ENCODE measurements around the gene WNT3A.

The WNT3A gene

GRCh38 chr1:228030451-228031201, 23.8 kb downstream of the WNT3A start:
- DNase-seq (ENCODE audit: low read depth in 2 of 2, low spot score in 1 of 2), result no peak

- DNase-seq (ENCODE audit: low read depth in 2 of 2, low spot score in 1 of 2), result no peak
These were observed 24.6 kb downstream of the WNT3A start for GRCh38 chr1:228031276-228031995.

DNA sequence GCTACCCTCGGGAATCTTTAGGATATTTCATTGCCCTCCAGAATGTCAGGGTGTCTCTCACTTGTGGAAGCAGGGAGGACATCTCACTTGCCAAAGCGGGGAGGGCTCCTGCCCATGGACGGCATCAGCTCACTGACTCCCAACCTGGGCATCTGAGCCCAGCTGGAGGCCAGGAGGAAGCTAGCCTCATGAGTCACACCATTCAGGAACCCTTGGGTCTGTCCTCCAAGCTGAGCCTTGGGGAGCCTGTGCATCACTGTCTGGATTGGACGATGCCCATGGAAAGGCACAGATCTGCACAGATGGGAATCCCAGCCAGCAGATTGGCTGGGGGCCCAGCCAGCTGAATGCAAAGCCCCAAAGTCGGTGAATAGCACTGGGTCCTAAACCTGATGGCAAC, 25.2 kb downstream of the WNT3A start:
- DNase-seq (ENCODE audit: low read depth in 2 of 2, low spot score in 1 of 2), result no peak

GRCh38 chr1:228033376-228033775, 26.6 kb downstream of the WNT3A start:
- no peak for DNase-seq (ENCODE audit: low read depth in 2 of 2, low spot score in 1 of 2)

DNA sequence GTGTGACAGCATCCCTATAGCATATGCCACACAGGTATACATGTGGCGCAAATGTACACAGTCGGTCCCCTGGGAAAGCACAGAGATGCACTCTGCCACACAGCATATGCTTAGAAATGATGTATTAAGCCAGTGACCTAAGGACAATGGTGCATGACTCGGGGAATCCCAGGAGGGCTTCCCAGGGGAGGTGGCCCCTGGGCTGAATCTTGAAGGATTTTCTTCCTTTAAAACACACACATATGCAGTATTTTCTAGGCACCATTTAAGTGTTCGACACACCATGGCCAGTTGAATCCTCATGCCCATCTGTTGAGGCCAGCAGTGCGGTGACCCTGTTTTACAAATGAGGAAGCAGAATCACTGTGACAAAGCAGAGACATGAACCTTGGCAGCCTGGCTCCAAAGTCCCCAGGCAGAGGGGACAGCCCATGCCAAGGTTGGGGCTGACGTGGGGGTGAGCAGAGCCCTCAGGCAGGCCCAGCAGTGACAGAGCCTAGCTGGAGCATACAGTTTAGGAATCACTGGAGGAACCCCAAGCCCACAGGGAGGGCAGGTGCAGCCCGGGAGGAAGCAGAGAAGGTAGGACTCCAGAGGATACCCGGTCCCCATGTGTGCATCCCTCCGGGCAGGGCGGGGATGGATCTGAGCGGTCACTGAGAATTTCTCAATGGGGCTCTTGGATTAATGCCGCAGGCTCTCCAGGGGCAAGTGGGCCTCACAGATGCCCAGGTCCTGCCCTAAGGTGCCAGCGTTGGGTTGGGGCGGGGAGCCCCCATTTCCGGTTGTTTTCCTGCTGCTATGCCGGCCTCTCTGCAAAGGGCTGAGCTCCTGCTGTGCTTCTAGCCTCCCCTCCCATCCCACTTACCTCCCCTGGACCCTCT, 28.4 kb downstream of the WNT3A start:
- DNase-seq (ENCODE audit: low read depth in 2 of 2, low spot score in 1 of 2), result no peak

GRCh38 chr1:228035844-228036243, 29.0 kb downstream of the WNT3A start:
- no peak for DNase-seq (ENCODE audit: low read depth in 2 of 2, low spot score in 1 of 2)

DNA sequence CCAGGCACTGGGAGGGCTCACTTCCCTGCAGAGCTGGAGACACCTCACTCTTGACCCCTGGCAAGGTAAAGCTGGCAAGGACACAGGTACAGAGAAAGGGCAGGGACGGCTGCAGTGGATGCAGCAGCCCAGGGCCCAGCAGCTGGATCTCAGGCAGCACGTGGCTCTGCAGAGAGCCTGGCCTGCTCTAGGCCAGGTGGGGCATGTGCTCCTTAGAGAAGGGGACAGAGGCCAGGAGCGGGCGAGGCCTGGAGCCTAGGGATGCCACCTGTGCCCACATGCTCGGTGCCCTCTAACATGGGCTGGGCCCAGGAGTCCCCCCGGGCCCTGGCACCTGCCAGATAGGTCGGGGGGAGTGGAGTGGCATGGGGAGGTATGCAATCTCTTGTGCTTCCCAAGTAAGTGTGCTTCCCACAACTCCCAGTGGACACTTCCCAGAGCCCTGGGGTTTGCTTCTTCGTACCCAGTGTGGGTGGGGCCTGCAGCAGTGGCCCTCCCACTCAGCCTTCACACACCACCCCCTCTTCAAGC, 30.0 kb downstream of the WNT3A start:
- DNase-seq (ENCODE audit: low read depth in 2 of 2, low spot score in 1 of 2), result no peak

GRCh38 chr1:228037401-228038386, 30.9 kb downstream of the WNT3A start:
- no peak for DNase-seq (ENCODE audit: low read depth in 2 of 2, low spot score in 1 of 2)

DNA sequence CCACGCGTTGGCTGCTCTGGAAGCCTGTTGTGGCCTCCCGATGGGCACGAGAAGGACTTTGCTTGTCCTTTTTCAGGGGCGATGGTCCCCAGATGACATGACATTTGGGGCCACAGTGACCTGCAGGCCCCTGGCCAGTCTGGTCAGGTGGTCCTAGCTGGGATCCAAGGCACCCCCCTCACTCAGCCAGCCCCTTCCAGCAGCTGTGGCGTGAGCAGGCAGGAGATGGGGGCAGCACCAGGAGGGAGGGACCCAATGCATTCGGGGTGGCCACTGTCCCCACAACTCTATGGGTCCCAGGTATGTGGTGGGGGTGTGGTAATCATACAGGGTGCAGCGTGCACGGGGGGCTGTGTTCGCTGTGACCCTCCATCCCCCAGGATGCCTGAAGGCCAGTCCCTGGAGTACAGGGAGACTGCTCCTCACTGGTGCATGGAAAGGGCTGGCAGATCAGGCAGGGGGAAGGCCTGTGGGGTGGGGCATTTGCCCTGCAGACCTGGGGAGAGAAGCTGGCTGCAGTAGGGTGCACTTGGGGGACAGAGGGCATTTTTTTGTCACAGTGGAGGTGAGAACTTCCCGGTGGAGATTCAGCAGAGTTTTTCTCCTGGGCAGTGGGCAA, 31.7 kb downstream of the WNT3A start:
- no peak for DNase-seq (ENCODE audit: low read depth in 2 of 2, low spot score in 1 of 2)

DNA sequence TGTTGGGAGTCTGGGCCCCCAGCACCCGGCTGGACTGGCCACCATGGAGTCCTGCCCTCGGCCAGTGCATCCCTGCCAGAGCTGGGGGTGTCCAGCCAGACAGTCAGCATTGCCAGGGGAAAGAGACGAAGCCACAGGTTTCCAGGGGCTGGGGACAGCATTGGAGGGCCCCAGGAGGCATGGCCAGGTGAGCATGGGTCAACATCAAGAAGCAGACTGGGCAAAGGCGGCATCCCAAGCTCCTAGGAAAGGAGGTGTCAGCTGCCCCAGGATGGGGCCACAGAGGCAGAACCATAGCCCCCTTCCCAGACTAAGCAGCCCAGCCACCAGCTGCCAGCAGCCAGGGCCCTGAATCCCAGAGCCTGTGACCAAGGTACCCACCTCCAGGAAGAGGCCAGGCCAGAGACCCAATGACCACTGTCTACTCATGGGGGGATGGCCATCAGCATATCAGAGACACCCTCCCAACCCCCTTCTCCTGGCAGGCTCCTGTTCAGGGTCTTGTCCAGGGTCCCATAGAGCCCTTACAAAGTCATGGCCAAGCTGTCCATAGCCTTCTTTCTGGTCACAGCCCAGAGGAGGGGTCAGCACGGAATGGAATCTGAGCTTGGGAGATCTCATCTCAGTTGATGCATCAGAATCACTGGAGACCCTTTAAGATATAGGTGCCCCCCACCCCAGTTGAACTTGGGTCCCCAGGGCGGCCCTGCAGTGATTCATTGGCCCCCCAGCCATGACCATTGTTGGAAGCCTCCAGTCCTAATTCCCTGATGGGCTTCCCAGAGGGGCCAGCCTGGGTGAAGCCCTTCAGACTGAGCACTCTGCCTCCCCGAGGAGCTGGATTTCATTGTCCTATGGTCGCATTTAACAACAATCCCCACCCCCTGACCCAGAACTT, 32.5 kb downstream of the WNT3A start:
- no peak for DNase-seq (ENCODE audit: low read depth in 2 of 2, low spot score in 1 of 2)

DNA sequence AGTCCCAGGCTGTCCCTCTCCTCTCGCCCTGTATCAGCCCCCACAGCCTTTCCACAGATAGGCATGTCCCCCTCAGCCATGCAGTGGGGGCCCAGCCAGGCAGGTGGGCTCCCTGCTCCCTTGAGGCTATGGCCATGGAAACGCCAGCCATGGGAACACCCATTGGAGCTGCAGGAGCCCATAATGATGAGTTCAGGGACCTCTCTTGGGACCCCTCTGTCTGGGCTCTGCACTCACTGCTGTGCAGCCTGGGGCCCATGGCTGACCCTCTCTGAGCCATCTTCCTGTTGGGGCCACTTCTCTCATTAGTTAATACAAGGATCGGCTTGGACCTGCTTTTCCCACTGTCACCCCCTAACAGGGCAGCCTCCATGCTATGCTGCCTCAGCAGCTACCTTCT, 33.2 kb downstream of the WNT3A start:
- no peak for DNase-seq (ENCODE audit: low read depth in 2 of 2, low spot score in 1 of 2)

- DNase-seq (ENCODE audit: low read depth in 2 of 2, low spot score in 1 of 2), result no peak
These were observed 34.5 kb downstream of the WNT3A start for GRCh38 chr1:228041316-228041715.

GRCh38 chr1:228042508-228042907, 35.7 kb downstream of the WNT3A start:
- DNase-seq (ENCODE audit: low read depth in 2 of 2, low spot score in 1 of 2), result no peak

- no peak for DNase-seq (ENCODE audit: low read depth in 2 of 2, low spot score in 1 of 2)
These were observed 36.6 kb downstream of the WNT3A start for GRCh38 chr1:228043281-228043848.

GRCh38 chr1:228044961-228045360, 38.2 kb downstream of the WNT3A start:
- DNase-seq (ENCODE audit: low read depth in 2 of 2, low spot score in 1 of 2), result no peak

DNA sequence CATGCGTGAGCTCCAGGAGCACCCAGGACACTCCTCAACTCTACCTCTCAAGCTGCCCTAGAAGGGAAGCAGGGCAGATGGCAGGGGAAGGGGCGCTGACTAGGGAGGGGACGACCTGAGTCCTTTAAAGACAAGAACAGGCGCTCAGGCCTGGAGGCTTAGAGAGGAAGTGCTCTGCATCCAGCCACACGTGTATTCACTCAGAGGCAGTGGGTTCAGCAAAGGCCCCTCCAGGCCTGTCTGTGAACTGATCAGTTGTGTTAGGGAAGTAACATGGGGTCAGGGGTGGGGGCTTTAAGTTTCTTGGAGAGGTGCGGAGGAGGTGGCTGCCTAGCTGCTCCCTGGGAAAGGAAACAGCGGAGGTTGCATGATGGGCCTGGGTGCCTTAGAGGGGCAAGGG, 38.6 kb downstream of the WNT3A start:
- DNase-seq (ENCODE audit: low read depth in 2 of 2, low spot score in 1 of 2), result no peak

GRCh38 chr1:228045871-228046270, 39.1 kb downstream of the WNT3A start:
- DNase-seq (ENCODE audit: low read depth in 2 of 2, low spot score in 1 of 2), result no peak

GRCh38 chr1:228046421-228047182, 39.8 kb downstream of the WNT3A start:
- DNase-seq (ENCODE audit: low read depth in 2 of 2, low spot score in 1 of 2), result no peak

Measured in stimulated activated CD8-positive, alpha-beta memory T cell treated with anti-CD3 and anti-CD28 coated beads, Interleukin-4, amount 100 ng/mL, for 4 hours (primary cell).